ENCODE results near the gene PDE11A.
"Not testable (repeated sequence)": the region's sequence is repeated elsewhere in the genome, so short reads cannot be mapped to it uniquely, and the experiment has no call there.

DNA sequence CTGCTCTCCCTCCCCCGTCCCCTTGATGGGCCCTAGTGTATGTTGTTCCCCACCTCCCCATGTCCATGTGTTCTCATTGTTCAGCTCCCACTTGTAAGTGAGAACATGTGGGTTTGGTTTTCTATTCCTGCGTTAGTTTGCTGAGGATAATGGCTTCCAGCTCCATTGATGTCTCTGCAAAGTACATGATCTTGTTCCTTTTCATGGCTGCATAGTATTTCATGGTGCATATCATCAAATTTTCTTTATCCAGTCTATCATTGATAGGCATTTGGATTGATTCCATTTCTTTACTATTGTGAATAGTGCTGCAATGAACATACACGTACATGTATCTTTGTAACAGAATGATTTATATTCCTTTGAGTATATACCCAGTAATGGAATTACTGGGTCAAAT, 6.7 kb upstream of the PDE11A start:
- not testable (repeated sequence) for TF ChIP-seq POLR2AphosphoS5 (IDR thresholded peaks at IDR 0.05; ENCODE audit: low read depth); JUNB (IDR thresholded peaks at IDR 0.05; ENCODE audit: unreplicated experiment); EZH2 (IDR thresholded peaks at IDR 0.05; ENCODE audit: low read depth, unreplicated experiment); EZH2phosphoT487 (IDR thresholded peaks at IDR 0.05; ENCODE audit: unreplicated experiment); CREB1 (CRISPR knock-in tag; IDR thresholded peaks at IDR 0.05; ENCODE audit: low read depth)
- TF ChIP-seq, protein P1, sequence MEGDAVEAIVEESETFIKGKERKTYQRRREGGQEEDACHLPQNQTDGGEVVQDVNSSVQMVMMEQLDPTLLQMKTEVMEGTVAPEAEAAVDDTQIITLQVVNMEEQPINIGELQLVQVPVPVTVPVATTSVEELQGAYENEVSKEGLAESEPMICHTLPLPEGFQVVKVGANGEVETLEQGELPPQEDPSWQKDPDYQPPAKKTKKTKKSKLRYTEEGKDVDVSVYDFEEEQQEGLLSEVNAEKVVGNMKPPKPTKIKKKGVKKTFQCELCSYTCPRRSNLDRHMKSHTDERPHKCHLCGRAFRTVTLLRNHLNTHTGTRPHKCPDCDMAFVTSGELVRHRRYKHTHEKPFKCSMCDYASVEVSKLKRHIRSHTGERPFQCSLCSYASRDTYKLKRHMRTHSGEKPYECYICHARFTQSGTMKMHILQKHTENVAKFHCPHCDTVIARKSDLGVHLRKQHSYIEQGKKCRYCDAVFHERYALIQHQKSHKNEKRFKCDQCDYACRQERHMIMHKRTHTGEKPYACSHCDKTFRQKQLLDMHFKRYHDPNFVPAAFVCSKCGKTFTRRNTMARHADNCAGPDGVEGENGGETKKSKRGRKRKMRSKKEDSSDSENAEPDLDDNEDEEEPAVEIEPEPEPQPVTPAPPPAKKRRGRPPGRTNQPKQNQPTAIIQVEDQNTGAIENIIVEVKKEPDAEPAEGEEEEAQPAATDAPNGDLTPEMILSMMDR (conservative IDR thresholded peaks at IDR 0.05; ENCODE audit: low read depth in 2 of 2), result not testable (repeated sequence)
- TF ChIP-seq, protein P2, sequence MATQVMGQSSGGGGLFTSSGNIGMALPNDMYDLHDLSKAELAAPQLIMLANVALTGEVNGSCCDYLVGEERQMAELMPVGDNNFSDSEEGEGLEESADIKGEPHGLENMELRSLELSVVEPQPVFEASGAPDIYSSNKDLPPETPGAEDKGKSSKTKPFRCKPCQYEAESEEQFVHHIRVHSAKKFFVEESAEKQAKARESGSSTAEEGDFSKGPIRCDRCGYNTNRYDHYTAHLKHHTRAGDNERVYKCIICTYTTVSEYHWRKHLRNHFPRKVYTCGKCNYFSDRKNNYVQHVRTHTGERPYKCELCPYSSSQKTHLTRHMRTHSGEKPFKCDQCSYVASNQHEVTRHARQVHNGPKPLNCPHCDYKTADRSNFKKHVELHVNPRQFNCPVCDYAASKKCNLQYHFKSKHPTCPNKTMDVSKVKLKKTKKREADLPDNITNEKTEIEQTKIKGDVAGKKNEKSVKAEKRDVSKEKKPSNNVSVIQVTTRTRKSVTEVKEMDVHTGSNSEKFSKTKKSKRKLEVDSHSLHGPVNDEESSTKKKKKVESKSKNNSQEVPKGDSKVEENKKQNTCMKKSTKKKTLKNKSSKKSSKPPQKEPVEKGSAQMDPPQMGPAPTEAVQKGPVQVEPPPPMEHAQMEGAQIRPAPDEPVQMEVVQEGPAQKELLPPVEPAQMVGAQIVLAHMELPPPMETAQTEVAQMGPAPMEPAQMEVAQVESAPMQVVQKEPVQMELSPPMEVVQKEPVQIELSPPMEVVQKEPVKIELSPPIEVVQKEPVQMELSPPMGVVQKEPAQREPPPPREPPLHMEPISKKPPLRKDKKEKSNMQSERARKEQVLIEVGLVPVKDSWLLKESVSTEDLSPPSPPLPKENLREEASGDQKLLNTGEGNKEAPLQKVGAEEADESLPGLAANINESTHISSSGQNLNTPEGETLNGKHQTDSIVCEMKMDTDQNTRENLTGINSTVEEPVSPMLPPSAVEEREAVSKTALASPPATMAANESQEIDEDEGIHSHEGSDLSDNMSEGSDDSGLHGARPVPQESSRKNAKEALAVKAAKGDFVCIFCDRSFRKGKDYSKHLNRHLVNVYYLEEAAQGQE (IDR thresholded peaks at IDR 0.05; ENCODE audit: unreplicated experiment), result not testable (repeated sequence)
